Stimulated activated naive CD8-positive, alpha-beta T cell treated with anti-CD3 and anti-CD28 coated beads, Interleukin-15, Interleukin-2, amounts not matched to agents 100 U/mL and 50 U/mL, for 24 hours (primary cell): ENCODE measurements around the gene TTLL7.
"Not testable (repeated sequence)": the region's sequence is repeated elsewhere in the genome, so short reads cannot be mapped to it uniquely, and the experiment has no call there.

Source experiments
- ATAC-seq: fragments of 150-1000 bp; cut with Tn5 transposase; one replicate; pipeline ENCODE4 v1.10.0; 2021
- DNase-seq: peaks from one replicate; pipeline ENCODE4 v3.0.0; 2021

The TTLL7 gene

GRCh38 chr1:83929184-83929583 is 69.7 kb downstream of the TTLL7 start:
- no peak for ATAC-seq
- DNase-seq: no peak

- no peak for ATAC-seq
- DNase-seq: no peak
Measured at GRCh38 chr1:83928396-83928795, 70.5 kb downstream of the TTLL7 start.

GRCh38 chr1:83927701-83928100 is 71.2 kb downstream of the TTLL7 start:
- ATAC-seq: no peak
- DNase-seq: no peak

GRCh38 chr1:83927061-83927460 is 71.9 kb downstream of the TTLL7 start:
- no peak for DNase-seq
- no peak for ATAC-seq

GRCh38 chr1:83923553-83923952 is 75.4 kb downstream of the TTLL7 start:
- ATAC-seq (no peak), DNase-seq (no peak)

GRCh38 chr1:83922431-83922830 is 76.5 kb downstream of the TTLL7 start:
- ATAC-seq (no peak), DNase-seq (no peak)

- no peak for ATAC-seq
- no peak for DNase-seq
Measured at GRCh38 chr1:83920320-83920719, 78.6 kb downstream of the TTLL7 start.

- ATAC-seq (no peak), DNase-seq (no peak)
Measured at GRCh38 chr1:83919872-83920271, 79.1 kb downstream of the TTLL7 start.

GRCh38 chr1:83918688-83919285 is 80.1 kb downstream of the TTLL7 start:
- no peak for ATAC-seq
- DNase-seq: no peak

GRCh38 chr1:83917959-83918358 is 81.0 kb downstream of the TTLL7 start:
- ATAC-seq (no peak), DNase-seq (no peak)

GRCh38 chr1:83916094-83916493 is 82.8 kb downstream of the TTLL7 start:
- not testable (repeated sequence) for DNase-seq, ATAC-seq

- DNase-seq: no peak
- ATAC-seq: no peak
Measured at GRCh38 chr1:83912876-83913275, 86.1 kb downstream of the TTLL7 start.

GRCh38 chr1:83910461-83910860 is 88.5 kb downstream of the TTLL7 start:
- no peak for DNase-seq
- no peak for ATAC-seq

GRCh38 chr1:83909687-83910086 is 89.2 kb downstream of the TTLL7 start:
- no peak for DNase-seq
- no peak for ATAC-seq

- DNase-seq (no peak), ATAC-seq (no peak)
Measured at GRCh38 chr1:83905315-83905907, 93.5 kb downstream of the TTLL7 start.

GRCh38 chr1:83901547-83902155 is 97.3 kb downstream of the TTLL7 start:
- ATAC-seq (no peak), DNase-seq (no peak)

GRCh38 chr1:83900524-83900923 is 98.4 kb downstream of the TTLL7 start:
- DNase-seq (no peak), ATAC-seq (no peak)

- DNase-seq: no peak
- no peak for ATAC-seq
Measured at GRCh38 chr1:83897516-83897915, 101.4 kb downstream of the TTLL7 start.

GRCh38 chr1:83896299-83896698 is 102.6 kb downstream of the TTLL7 start:
- no peak for ATAC-seq
- no peak for DNase-seq

- DNase-seq: no peak
- no peak for ATAC-seq
Measured at GRCh38 chr1:83889707-83890106, 109.2 kb downstream of the TTLL7 start.

- no peak for DNase-seq
- ATAC-seq: no peak
Measured at GRCh38 chr1:83887483-83887882, 111.4 kb downstream of the TTLL7 start.

GRCh38 chr1:83883979-83884378 is 115.0 kb downstream of the TTLL7 start:
- no peak for ATAC-seq

GRCh38 chr1:83882906-83883305 is 116.0 kb downstream of the TTLL7 start:
- ATAC-seq (no peak), DNase-seq (no peak)

More at GRCh38 chr1:83883979-83884378, 115.0 kb downstream of the TTLL7 start:
- no peak for DNase-seq

GRCh38 chr1:83872515-83872914 is 126.4 kb downstream of the TTLL7 start:
- no peak for DNase-seq
- no peak for ATAC-seq
